SK-N-SH (cell line): Measurements from ENCODE around the gene PLB1. TPM values are rescaled to one million over a fixed set of nuclear protein-coding genes. Genes with fewer than 3 reads are reported as not detected.

Experiments used
- CTCF ChIA-PET: fragments of 300-600, 350-600 bp; formaldehyde crosslinking; extraction: SDS; loops from one replicate; lab custom pipeline; 2021; lab: Yijun Ruan, JAX
- POLR2A ChIA-PET: fragments of 350-600 bp; sonication (Branson Sonifier 250); formaldehyde crosslinking; extraction: SDS; loops from one replicate; lab custom pipeline; 2020; ENCODE audit warnings: antibody characterized with exemption, inconsistent platforms; lab: Yijun Ruan, JAX
- DNase-seq: peaks from one replicate; pipeline ENCODE4 v3.0.0; 2012
- H2AFZ ChIP-seq: fragments of 200-600 bp; sonication (generic); 2 replicates; pipeline ENCODE4 v1.8.1; 2016; ENCODE audit warnings: antibody characterized with exemption, mild to moderate bottlenecking, low read depth
- H3F3A ChIP-seq: fragments of 200-600 bp; sonication (generic); replicated peaks from 2 replicates; pipeline ENCODE3; 2016; ENCODE audit warnings: antibody characterized with exemption, mild to moderate bottlenecking; ENCODE audit not compliant: insufficient read depth
- H3K27ac ChIP-seq, 2 experiments: fragments of 200-500 bp in 1 of 2; fragments of 200-600 bp in 1 of 2; sonication (Bioruptor generic) in 1 of 2; sonication (generic), shearing (Covaris generic) in 1 of 2; 2 replicates each; pipeline versions ENCODE4 v1.5.1 to v1.6.1; 2014 to 2016; ENCODE audit warnings: low read depth in 2 of 2, inconsistent platforms in 1 of 2, low read length in 1 of 2, mild to moderate bottlenecking in 1 of 2, mixed read lengths in 1 of 2
- H3K27me3 ChIP-seq: fragments of 200-600 bp; sonication (generic), shearing (Covaris generic); 2 replicates; pipeline ENCODE4 v1.6.1; 2016; ENCODE audit warnings: mixed run types; ENCODE audit not compliant: insufficient read depth
- H3K36me3 ChIP-seq, 2 experiments: fragments of 200-500 bp in 1 of 2; fragments of 200-600 bp in 1 of 2; sonication (Bioruptor generic) in 1 of 2; sonication (generic) in 1 of 2; replicated peaks in 1 of 2; 2 replicates each; pipeline versions ENCODE3 to v1.5.1; 2014 to 2016; ENCODE audit warnings: low read length in 1 of 2, mild to moderate bottlenecking in 1 of 2; ENCODE audit not compliant: insufficient read depth in 2 of 2, control insufficient read depth in 1 of 2
- H3K4me1 ChIP-seq, 2 experiments: fragments of 200-500 bp in 1 of 2; fragments of 200-600 bp in 1 of 2; sonication (Bioruptor generic) in 1 of 2; sonication (generic), shearing (Covaris generic) in 1 of 2; 2 replicates each; pipeline versions ENCODE4 v1.5.1 to v1.6.1; 2014 to 2016; ENCODE audit warnings: low read depth in 1 of 2, low read length in 1 of 2, mixed run types in 1 of 2; ENCODE audit not compliant: insufficient read depth in 2 of 2, control insufficient read depth in 1 of 2
- H3K4me2 ChIP-seq: fragments of 200-600 bp; sonication (generic), shearing (Covaris generic); 2 replicates; pipeline ENCODE4 v1.6.1; 2017; ENCODE audit warnings: mixed run types
- H3K4me3 ChIP-seq, 2 experiments: fragments of 200-500 bp in 1 of 2; fragments of 200-600 bp in 1 of 2; sonication (Bioruptor generic) in 1 of 2; sonication (generic), shearing (Covaris generic) in 1 of 2; 2 replicates each; pipeline versions ENCODE4 v1.5.1 to v1.8.1; 2014 to 2016; ENCODE audit warnings: low read depth in 2 of 2, inconsistent platforms in 1 of 2, low read length in 1 of 2, mild to moderate bottlenecking in 1 of 2, mixed read lengths in 1 of 2, moderate library complexity in 1 of 2
- H3K79me2 ChIP-seq: fragments of 200-600 bp; sonication (generic); 2 replicates; pipeline ENCODE4 v1.8.1; 2017; ENCODE audit warnings: mild to moderate bottlenecking; ENCODE audit not compliant: insufficient read depth
- H3K9ac ChIP-seq: fragments of 200-600 bp; sonication (generic); 2 replicates; pipeline ENCODE4 v1.6.1; 2017; ENCODE audit warnings: mixed run types
- H3K9me2 ChIP-seq: fragments of 200-600 bp; sonication (generic); 2 replicates; pipeline ENCODE4 v1.6.1; 2017; ENCODE audit warnings: mixed run types
- H3K9me3 ChIP-seq: fragments of 200-600 bp; sonication (generic); 2 replicates; pipeline ENCODE4 v1.6.1; 2017; ENCODE audit warnings: mixed run types, mild to moderate bottlenecking, moderate library complexity
- H4K20me1 ChIP-seq: fragments of 200-600 bp; sonication (generic); 2 replicates; pipeline ENCODE4 v1.6.1; 2017; ENCODE audit warnings: mild to moderate bottlenecking, mixed run types; ENCODE audit not compliant: insufficient read depth
- CHD2 ChIP-seq: fragments of 150-350 bp; IDR thresholded peaks from 2 replicates; pipeline ENCODE4 v1.6.1; 2018; ENCODE audit warnings: low read length; ENCODE audit not compliant: partially characterized antibody
- CTCF ChIP-seq: fragments of 200-600 bp; sonication (generic); IDR thresholded peaks from 2 replicates; pipeline ENCODE4 v1.6.1; 2017; ENCODE audit warnings: antibody characterized with exemption, mild to moderate bottlenecking, moderate library complexity
- ELF1 ChIP-seq: IDR thresholded peaks from 2 replicates; pipeline ENCODE4 v1.4.0; 2012
- EZH2phosphoT487 ChIP-seq: fragments of 200-600 bp; sonication (generic); IDR thresholded peaks from 2 replicates; pipeline ENCODE4 v1.6.1; 2017; ENCODE audit warnings: low read depth, mixed run types, mild to moderate bottlenecking, antibody characterized with exemption, moderate library complexity, borderline replicate concordance
- FOSL2 ChIP-seq: IDR thresholded peaks from 2 replicates; pipeline ENCODE4 v1.4.0; 2012; ENCODE audit warnings: low read depth, mild to moderate bottlenecking, moderate library complexity, borderline replicate concordance
- FOXM1 ChIP-seq: IDR thresholded peaks from 2 replicates; pipeline ENCODE4 v1.4.0; 2012; ENCODE audit warnings: low read depth, mild to moderate bottlenecking
- GATA2 ChIP-seq: sonication (generic); formaldehyde crosslinking; IDR thresholded peaks from 2 replicates; pipeline ENCODE4 v1.5.0; 2020; ENCODE audit warnings: mild to moderate bottlenecking, missing genetic modification reagents
- MAX ChIP-seq: IDR thresholded peaks from 2 replicates; pipeline ENCODE4 v1.4.0; 2012; ENCODE audit warnings: low read depth
- MEF2A ChIP-seq: IDR thresholded peaks from 2 replicates; pipeline ENCODE4 v1.4.0; 2012; ENCODE audit warnings: low read depth, borderline replicate concordance
- MXI1 ChIP-seq: IDR thresholded peaks from 2 replicates; pipeline ENCODE4 v1.6.1; 2012; ENCODE audit warnings: mild to moderate bottlenecking, low read depth, low read length, improper control_type of control experiment
- NRF1 ChIP-seq: IDR thresholded peaks from 2 replicates; pipeline ENCODE4 v1.6.1; 2012; ENCODE audit warnings: low read depth, mild to moderate bottlenecking, low read length
- PBX3 ChIP-seq: IDR thresholded peaks from 2 replicates; pipeline ENCODE4; 2012
- RCOR1 ChIP-seq: fragments of 150-350 bp; IDR thresholded peaks from 2 replicates; pipeline ENCODE4 v1.6.1; 2017; ENCODE audit warnings: antibody characterized with exemption, low read length
- REST ChIP-seq: IDR thresholded peaks from 2 replicates; pipeline ENCODE4 v1.6.1; 2012; ENCODE audit warnings: mild to moderate bottlenecking, low read depth, low read length, moderate library complexity
- RFX5 ChIP-seq: IDR thresholded peaks from 2 replicates; pipeline ENCODE4 v1.6.1; 2012; ENCODE audit warnings: mild to moderate bottlenecking, improper control_type of control experiment, low read length
- SIN3A ChIP-seq: IDR thresholded peaks from 2 replicates; pipeline ENCODE4 v1.6.1; 2012; ENCODE audit warnings: low read depth, mild to moderate bottlenecking, low read length, moderate library complexity, borderline replicate concordance
- SMC3 ChIP-seq: IDR thresholded peaks from 2 replicates; pipeline ENCODE4 v1.6.1; 2012; ENCODE audit warnings: low read depth, low read length, improper control_type of control experiment
- TAF1 ChIP-seq: IDR thresholded peaks from 2 replicates; pipeline ENCODE4 v1.6.1; 2012; ENCODE audit warnings: low read depth, mild to moderate bottlenecking, low read length, moderate library complexity, borderline replicate concordance
- TEAD4 ChIP-seq: IDR thresholded peaks from 2 replicates; pipeline ENCODE4 v1.4.0; 2012; ENCODE audit warnings: mild to moderate bottlenecking, borderline replicate concordance; ENCODE audit not compliant: insufficient read depth
- USF1 ChIP-seq: IDR thresholded peaks from 2 replicates; pipeline ENCODE4 v1.4.0; 2012; ENCODE audit warnings: low read depth, borderline replicate concordance
- WGBS: methylation state at CpG from one replicate; pipeline ENCODE4 v1.1.6; 2017; ENCODE audit warnings: low lambda C conversion rate; 5-methylcytosine and 5-hydroxymethylcytosine counted together
- polyA plus RNA-seq, 3 experiments: library from polyadenylated mRNA; depleted of rRNA; stranded (reverse); fragments of >200 nt; gene quantifications; 2 replicates each; pipeline ENCODE4 v1.2.3, GENCODE V29; 2012

The PLB1 gene
- polyA plus RNA-seq, 1 of the 3 experiments (the other 2 are of a cell fraction) = 0.10 TPM

GRCh38 chr2:28469304-28469703 is 26.6 kb upstream of the PLB1 start:
- Histone ChIP-seq H3K27ac (no peak overlapping the region), H3K4me3 (no peak overlapping the region), H3K79me2 (no peaks in the 10 kb centered on the region), H3F3A (no peaks in the 10 kb centered on the region), H3K4me2 (no peak overlapping the region), H3K9me2 (no peaks in the 10 kb centered on the region), H2AFZ (no peak overlapping the region), H4K20me1 (no peaks in the 10 kb centered on the region), H3K27me3 (peaks cover 6% of the 10 kb centered on the region; the same call in 1 of the 2 replicates), H3K4me1 (no peaks in the 10 kb centered on the region), H3K9me3 (no peaks in the 10 kb centered on the region), H3K36me3 (no peaks in the 10 kb centered on the region), H3K9ac (no peak overlapping the region)
- no peak for DNase-seq
- TF ChIP-seq MEF2A (no peak), ELF1 (no peak), MAX (no peak), TAF1 (no peak), USF1 (no peak), TEAD4 (no peak), NRF1 (no peak), CTCF (no peak), FOXM1 (no peak), CHD2 (no peak), GATA2 (CRISPR knock-in tag) (no peak), SMC3 (no peak), PBX3 (no peak), EZH2phosphoT487 (no peak), MXI1 (no peak)
- CTCF ChIA-PET = no interaction called here
- POLR2A ChIA-PET = no interaction called here

- no peak overlapping the region for H3K27ac ChIP-seq
- ChIA-PET CTCF (interaction anchor here (0.6 kb wide), 1 partner anchor 786 kb away, joined by 3 read pairs; no protein-coding TSS in a partner anchor), POLR2A (no interaction called here)
- DNase-seq = no peak
- no peaks in the 10 kb centered on the region for H3K36me3 ChIP-seq
- H2AFZ ChIP-seq = no peak overlapping the region
- H3K9me3 ChIP-seq = no peaks in the 10 kb centered on the region
- no peaks in the 10 kb centered on the region for H3K9me2 ChIP-seq
- H4K20me1 ChIP-seq = no peaks in the 10 kb centered on the region
- no peak overlapping the region for H3K4me3 ChIP-seq
- H3K27me3 ChIP-seq = peaks cover 6% of the 10 kb centered on the region; the same call in 1 of the 2 replicates
- H3F3A ChIP-seq = no peaks in the 10 kb centered on the region
- no peak overlapping the region for H3K9ac ChIP-seq
- no peaks in the 10 kb centered on the region for H3K79me2 ChIP-seq
- H3K4me1 ChIP-seq = peaks cover 0 to 2% of the 10 kb centered on the region in 2 experiments; a peak in 1 of 4 replicates
- no peak overlapping the region for H3K4me2 ChIP-seq
- 69% methylated on average over 4 of the region's 4 CpGs for WGBS
- TF ChIP-seq SIN3A (no peak), USF1 (no peak), MEF2A (no peak), FOSL2 (no peak), RFX5 (no peak), EZH2phosphoT487 (no peak), RCOR1 (no peak), REST (no peak), TAF1 (no peak)
Measured at GRCh38 chr2:28469947-28470535, 25.8 kb upstream of the PLB1 start.
